ENCODE measurements around the gene ACAD10. TPM values are rescaled to one million over a fixed set of nuclear protein-coding genes. Genes with fewer than 3 reads are reported as not detected.
"Not testable (repeated sequence)": the region's sequence is repeated elsewhere in the genome, so short reads cannot be mapped to it uniquely, and the experiment has no call there.

ACAD10 gene
- total RNA-seq, 1 donor from 2014 or later: 49.9 TPM

GRCh38 chr12:111730420-111730819 lies 44.6 kb downstream of the ACAD10 start:
- DNase-seq (ENCODE audit: extremely low spot score, unreplicated experiment): no peak
- H3K27me3 Mint-ChIP-seq: no peaks in the 10 kb centered on the region
- H3K27ac Mint-ChIP-seq: no peak overlapping the region
- peaks cover 18% of the 10 kb centered on the region for H3K36me3 Mint-ChIP-seq
- no peak overlapping the region for H3K4me3 Mint-ChIP-seq
- TF ChIP-seq, protein P1, sequence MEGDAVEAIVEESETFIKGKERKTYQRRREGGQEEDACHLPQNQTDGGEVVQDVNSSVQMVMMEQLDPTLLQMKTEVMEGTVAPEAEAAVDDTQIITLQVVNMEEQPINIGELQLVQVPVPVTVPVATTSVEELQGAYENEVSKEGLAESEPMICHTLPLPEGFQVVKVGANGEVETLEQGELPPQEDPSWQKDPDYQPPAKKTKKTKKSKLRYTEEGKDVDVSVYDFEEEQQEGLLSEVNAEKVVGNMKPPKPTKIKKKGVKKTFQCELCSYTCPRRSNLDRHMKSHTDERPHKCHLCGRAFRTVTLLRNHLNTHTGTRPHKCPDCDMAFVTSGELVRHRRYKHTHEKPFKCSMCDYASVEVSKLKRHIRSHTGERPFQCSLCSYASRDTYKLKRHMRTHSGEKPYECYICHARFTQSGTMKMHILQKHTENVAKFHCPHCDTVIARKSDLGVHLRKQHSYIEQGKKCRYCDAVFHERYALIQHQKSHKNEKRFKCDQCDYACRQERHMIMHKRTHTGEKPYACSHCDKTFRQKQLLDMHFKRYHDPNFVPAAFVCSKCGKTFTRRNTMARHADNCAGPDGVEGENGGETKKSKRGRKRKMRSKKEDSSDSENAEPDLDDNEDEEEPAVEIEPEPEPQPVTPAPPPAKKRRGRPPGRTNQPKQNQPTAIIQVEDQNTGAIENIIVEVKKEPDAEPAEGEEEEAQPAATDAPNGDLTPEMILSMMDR (conservative IDR thresholded peaks at IDR 0.05): no peak
- H3K9me3 Mint-ChIP-seq: no peaks in the 10 kb centered on the region
- no peaks in the 10 kb centered on the region for H3K4me1 Mint-ChIP-seq (ENCODE audit: unreplicated experiment)

GRCh38 chr12:111732786-111733185 lies 46.9 kb downstream of the ACAD10 start:
- H3K9me3 Mint-ChIP-seq: no peaks in the 10 kb centered on the region
- DNase-seq (ENCODE audit: extremely low spot score, unreplicated experiment): no peak
- TF ChIP-seq, protein P1 (conservative IDR thresholded peaks at IDR 0.05): no peak
- no peaks in the 10 kb centered on the region for H3K27me3 Mint-ChIP-seq
- H3K4me1 Mint-ChIP-seq (ENCODE audit: unreplicated experiment): no peaks in the 10 kb centered on the region
- peaks cover 21% of the 10 kb centered on the region for H3K36me3 Mint-ChIP-seq
- H3K27ac Mint-ChIP-seq: no peak overlapping the region
- no peak overlapping the region for H3K4me3 Mint-ChIP-seq

GRCh38 chr12:111733340-111733915 lies 47.6 kb downstream of the ACAD10 start:
- Mint-ChIP-seq H3K36me3 (peaks cover 19% of the 10 kb centered on the region), H3K4me3 (no peak overlapping the region), H3K4me1 (ENCODE audit: unreplicated experiment) (no peaks in the 10 kb centered on the region), H3K9me3 (no peaks in the 10 kb centered on the region), H3K27ac (no peak overlapping the region), H3K27me3 (no peaks in the 10 kb centered on the region)
- DNase-seq (ENCODE audit: extremely low spot score, unreplicated experiment): no peak
- TF ChIP-seq, protein P1 (conservative IDR thresholded peaks at IDR 0.05): no peak

GRCh38 chr12:111739524-111739923 lies 53.7 kb downstream of the ACAD10 start:
- H3K9me3 Mint-ChIP-seq; H3K4me1 Mint-ChIP-seq (ENCODE audit: unreplicated experiment); H3K36me3 Mint-ChIP-seq; H3K27me3 Mint-ChIP-seq; H3K4me3 Mint-ChIP-seq; DNase-seq (ENCODE audit: extremely low spot score, unreplicated experiment); H3K27ac Mint-ChIP-seq: not testable (repeated sequence)

DNA sequence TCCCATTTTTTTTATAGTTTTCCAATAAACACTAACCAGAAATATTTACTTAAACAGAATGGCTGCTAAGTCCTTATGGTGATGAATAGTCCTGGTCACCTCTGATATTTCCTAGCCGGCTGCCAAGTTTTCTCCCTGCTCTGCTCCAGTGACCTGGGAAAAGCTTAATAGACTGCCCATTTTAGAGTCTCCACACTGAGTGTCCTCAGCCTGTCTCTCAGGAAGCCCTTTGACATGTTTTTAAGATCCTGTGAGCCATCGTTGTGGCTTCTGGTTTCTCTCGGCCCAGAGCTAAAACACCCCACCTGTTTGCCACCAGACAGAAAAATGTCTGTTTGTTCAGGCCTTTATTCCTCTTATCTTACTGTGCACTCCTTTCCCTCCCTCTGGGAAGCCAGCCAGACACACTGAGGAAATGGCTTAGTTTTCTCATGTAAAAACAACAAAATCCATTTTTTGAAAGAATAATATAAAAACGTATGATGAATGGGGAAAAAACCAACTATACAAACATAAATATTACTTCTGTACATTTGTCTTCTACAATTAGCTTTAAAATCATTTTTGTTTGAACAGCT lies 55.5 kb downstream of the ACAD10 start:
- no peak overlapping the region for H3K4me3 Mint-ChIP-seq
- H3K9me3 Mint-ChIP-seq: no peaks in the 10 kb centered on the region
- H3K4me1 Mint-ChIP-seq (ENCODE audit: unreplicated experiment): peaks cover 8% of the 10 kb centered on the region
- no peak for DNase-seq (ENCODE audit: extremely low spot score, unreplicated experiment)
- no peaks in the 10 kb centered on the region for H3K27me3 Mint-ChIP-seq
- TF ChIP-seq, protein P1 (conservative IDR thresholded peaks at IDR 0.05): no peak
- peaks cover 7% of the 10 kb centered on the region for H3K36me3 Mint-ChIP-seq
- no peak overlapping the region for H3K27ac Mint-ChIP-seq

DNA sequence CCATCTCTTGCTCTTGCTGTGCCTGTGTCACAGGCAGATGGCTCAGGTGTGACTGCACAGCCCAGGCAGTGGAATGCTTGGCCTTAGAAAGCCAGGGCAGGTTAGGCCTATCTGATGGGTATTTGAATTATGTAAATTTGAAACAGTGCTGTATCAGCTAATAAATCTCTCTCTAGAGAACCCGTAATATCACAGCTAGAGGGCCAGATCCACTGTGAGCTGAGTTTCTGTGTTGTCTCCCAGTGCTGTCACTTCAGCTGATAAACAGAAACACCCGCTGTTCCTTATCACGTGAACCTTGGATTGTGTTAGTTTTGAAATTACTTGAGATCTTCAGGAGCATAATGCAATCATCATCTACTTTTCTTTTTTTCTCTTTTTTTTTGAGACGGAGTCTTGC lies 59.4 kb downstream of the ACAD10 start:
- H3K27me3 Mint-ChIP-seq: no peaks in the 10 kb centered on the region
- H3K36me3 Mint-ChIP-seq: no peaks in the 10 kb centered on the region
- no peaks in the 10 kb centered on the region for H3K9me3 Mint-ChIP-seq
- no peak for DNase-seq (ENCODE audit: extremely low spot score, unreplicated experiment)
- TF ChIP-seq, protein P1 (conservative IDR thresholded peaks at IDR 0.05): no peak
- no peak overlapping the region for H3K4me3 Mint-ChIP-seq
- no peak overlapping the region for H3K27ac Mint-ChIP-seq
- H3K4me1 Mint-ChIP-seq (ENCODE audit: unreplicated experiment): peaks cover 8% of the 10 kb centered on the region
